Neural crest cell (in vitro differentiated cells): ENCODE measurements around the gene SCARB2. TPM values are rescaled to one million over a fixed set of nuclear protein-coding genes. Genes with fewer than 3 reads are reported as not detected.

ENCODE experiments used
- DNase-seq: peaks from one replicate; pipeline ENCODE4 v3.0.0; 2021; ENCODE audit warnings: low read depth, mixed read lengths, low spot score
- H3K27ac Mint-ChIP-seq: one replicate; pipeline ENCODE4 v1.8.0; 2021; ENCODE audit warnings: mild to moderate bottlenecking, mixed read lengths; ENCODE audit not compliant: unreplicated experiment
- H3K27me3 Mint-ChIP-seq: 2 replicates; pipeline ENCODE4 v1.8.0; 2021; ENCODE audit warnings: low read depth, mild to moderate bottlenecking, mixed read lengths
- H3K36me3 Mint-ChIP-seq: 2 replicates; pipeline ENCODE4 v1.8.0; 2021; ENCODE audit warnings: low read depth, mild to moderate bottlenecking, mixed read lengths
- H3K4me1 Mint-ChIP-seq: 2 replicates; pipeline ENCODE4 v1.8.0; 2021; ENCODE audit warnings: mixed read lengths
- H3K4me3 Mint-ChIP-seq: one replicate; pipeline ENCODE4 v1.8.0; 2021; ENCODE audit warnings: mild to moderate bottlenecking, mixed read lengths
- H3K9me3 Mint-ChIP-seq: 2 replicates; pipeline ENCODE4 v1.8.0; 2021; ENCODE audit warnings: mixed read lengths
- CTCF ChIP-seq: fragments of 200-600 bp; sonication (generic); conservative IDR thresholded peaks from 2 replicates; pipeline ENCODE4 v1.5.0; 2021; ENCODE audit warnings: antibody characterized with exemption, mild to moderate bottlenecking
- total RNA-seq: library from RNA; stranded (reverse); gene quantifications from 2 replicates; pipeline ENCODE4 v1.2.1, GENCODE V29; 2021

Gene SCARB2
- total RNA-seq, 1 donor from 2014 or later, result 60.8 TPM

GRCh38 chr4:76216524-76216923 lies 2.9 kb upstream of the SCARB2 start:
- H3K4me1 Mint-ChIP-seq, result peaks cover 31% of the 10 kb centered on the region

GRCh38 chr4:76215077-76215476 lies 1.5 kb upstream of the SCARB2 start:
- no peaks in the 10 kb centered on the region for H3K9me3 Mint-ChIP-seq
- no peaks in the 10 kb centered on the region for H3K36me3 Mint-ChIP-seq
- TF ChIP-seq CTCF, result no peak
- H3K4me1 Mint-ChIP-seq, result peaks cover 46% of the 10 kb centered on the region
- no peaks in the 10 kb centered on the region for H3K27me3 Mint-ChIP-seq
- DNase-seq, result no peak
- H3K4me3 Mint-ChIP-seq, result peak overlapping the region; percentile 60
- no peak overlapping the region for H3K27ac Mint-ChIP-seq

More at GRCh38 chr4:76216524-76216923, 2.9 kb upstream of the SCARB2 start:
- no peak for DNase-seq
- no peak for TF ChIP-seq CTCF
- H3K36me3 Mint-ChIP-seq, result no peaks in the 10 kb centered on the region
- H3K27ac Mint-ChIP-seq, result peak overlapping the region; percentile 48
- no peaks in the 10 kb centered on the region for H3K9me3 Mint-ChIP-seq
- no peaks in the 10 kb centered on the region for H3K27me3 Mint-ChIP-seq
- peak overlapping the region; percentile 82 for H3K4me3 Mint-ChIP-seq

- Mint-ChIP-seq H3K4me3 (peak overlapping the region; percentile 82), H3K9me3 (no peaks in the 10 kb centered on the region), H3K4me1 (peaks cover 47% of the 10 kb centered on the region), H3K27me3 (no peaks in the 10 kb centered on the region), H3K27ac (peak overlapping the region; percentile 71), H3K36me3 (no peaks in the 10 kb centered on the region)
- no peak for TF ChIP-seq CTCF
- no peak for DNase-seq
Observed at GRCh38 chr4:76214177-76214675, 602 bp upstream of the SCARB2 start.

GRCh38 chr4:76212851-76213414 lies 691 bp downstream of the SCARB2 start:
- Mint-ChIP-seq H3K9me3 (no peaks in the 10 kb centered on the region), H3K4me1 (peaks cover 58% of the 10 kb centered on the region), H3K27me3 (no peaks in the 10 kb centered on the region), H3K36me3 (no peaks in the 10 kb centered on the region), H3K27ac (peak overlapping the region; percentile 96), H3K4me3 (peak overlapping the region; percentile 95)
- TF ChIP-seq CTCF, result no peak
- DNase-seq, result no peak

GRCh38 chr4:76211769-76212708 lies 1.6 kb downstream of the SCARB2 start:
- H3K27ac Mint-ChIP-seq, result peak overlapping the region; percentile 96
- no peaks in the 10 kb centered on the region for H3K36me3 Mint-ChIP-seq
- peaks cover 59% of the 10 kb centered on the region for H3K4me1 Mint-ChIP-seq
- no peaks in the 10 kb centered on the region for H3K9me3 Mint-ChIP-seq
- no peak for DNase-seq
- H3K4me3 Mint-ChIP-seq, result peak overlapping the region; percentile 95
- H3K27me3 Mint-ChIP-seq, result no peaks in the 10 kb centered on the region
- TF ChIP-seq CTCF, result no peak
